DMS53 treated with DMSO at 0.1 percent for 48 hours (cell line): ENCODE data around the gene MYCBPAP.

Source experiments
- DNase-seq: peaks from one replicate; lab custom pipeline; 2025; ENCODE audit not compliant: unreplicated experiment; lab: John Stamatoyannopoulos, UW

The MYCBPAP gene

GRCh38 chr17:50568659-50569058, 60.4 kb downstream of the MYCBPAP start:
- DNase-seq: no peak

- DNase-seq: no peak
Measured at GRCh38 chr17:50569592-50569991, 61.4 kb downstream of the MYCBPAP start.

GRCh38 chr17:50570032-50570431, 61.8 kb downstream of the MYCBPAP start:
- DNase-seq: no peak

- no peak for DNase-seq
Measured at GRCh38 chr17:50570528-50570927, 62.3 kb downstream of the MYCBPAP start.

- DNase-seq: no peak
Measured at GRCh38 chr17:50571681-50572080, 63.4 kb downstream of the MYCBPAP start.

GRCh38 chr17:50572541-50572940, 64.3 kb downstream of the MYCBPAP start:
- no peak for DNase-seq

- no peak for DNase-seq
Measured at GRCh38 chr17:50573866-50574611, 65.8 kb downstream of the MYCBPAP start.

- no peak for DNase-seq
Measured at GRCh38 chr17:50575581-50576210, 67.5 kb downstream of the MYCBPAP start.

- DNase-seq: no peak
Measured at GRCh38 chr17:50576864-50577263, 68.6 kb downstream of the MYCBPAP start.

- DNase-seq: no peak
Measured at GRCh38 chr17:50577451-50577954, 69.3 kb downstream of the MYCBPAP start.

- no peak for DNase-seq
Measured at GRCh38 chr17:50578173-50578572, 69.9 kb downstream of the MYCBPAP start.

- DNase-seq: no peak
Measured at GRCh38 chr17:50579399-50579798, 71.2 kb downstream of the MYCBPAP start.

- no peak for DNase-seq
Measured at GRCh38 chr17:50580646-50581045, 72.4 kb downstream of the MYCBPAP start.
